Lower leg skin (tissue), 4 donors: ENCODE data around the gene DGCR8. TPM values are rescaled to one million over a fixed set of nuclear protein-coding genes. Genes with fewer than 3 reads are reported as not detected.

ENCODE experiments used
- DNase-seq, 2 donors: peaks; one replicate each; pipeline ENCODE4 v3.0.0-alpha.2; 2019; ENCODE audit warnings: low spot score in 2 of 2
- H3K4me3 ChIP-seq: fragments of 200-600 bp; sonication (generic); 2 replicates; pipeline ENCODE4 v1.5.1; 2017; ENCODE audit warnings: mild to moderate bottlenecking, low read depth; ENCODE audit not compliant: poor library complexity, severe bottlenecking
- POLR2A ChIP-seq, 2 donors: fragments of 450-650 bp; IDR thresholded peaks; one replicate each; pipeline ENCODE4 v1.6.1; 2016 to 2017; ENCODE audit warnings: antibody characterized with exemption in 2 of 2, mild to moderate bottlenecking in 1 of 2, moderate library complexity in 1 of 2
- WGBS, 2 donors: methylation state at CpG; one replicate each; pipeline ENCODE4 v1.1.5; 2018; 5-methylcytosine and 5-hydroxymethylcytosine counted together
- intact Hi-C: fragments of 100-400 bp; cut with DNase I; formaldehyde crosslinking; loops from one replicate; pipeline ENCODE4 v1.15.0; 2023; ENCODE audit warnings: low total_unique reads
- total RNA-seq, 4 donors: library from RNA; depleted of rRNA; stranded (reverse); fragments of >200 nt; gene quantifications; one replicate each; pipeline ENCODE4 v1.1.0, GENCODE V29; 2016
- TF ChIP-seq, protein P1 (sequence below), 3 donors: fragments of 450-650 bp; IDR thresholded peaks; one replicate each; pipeline ENCODE4 v1.5.1; 2016; ENCODE audit warnings: antibody characterized with exemption in 3 of 3, mild to moderate bottlenecking in 3 of 3, moderate library complexity in 2 of 3

Gene DGCR8
- total RNA-seq, 4 donors from 2014 or later: 14.8 to 28.2 (median 21.8) TPM

DNA sequence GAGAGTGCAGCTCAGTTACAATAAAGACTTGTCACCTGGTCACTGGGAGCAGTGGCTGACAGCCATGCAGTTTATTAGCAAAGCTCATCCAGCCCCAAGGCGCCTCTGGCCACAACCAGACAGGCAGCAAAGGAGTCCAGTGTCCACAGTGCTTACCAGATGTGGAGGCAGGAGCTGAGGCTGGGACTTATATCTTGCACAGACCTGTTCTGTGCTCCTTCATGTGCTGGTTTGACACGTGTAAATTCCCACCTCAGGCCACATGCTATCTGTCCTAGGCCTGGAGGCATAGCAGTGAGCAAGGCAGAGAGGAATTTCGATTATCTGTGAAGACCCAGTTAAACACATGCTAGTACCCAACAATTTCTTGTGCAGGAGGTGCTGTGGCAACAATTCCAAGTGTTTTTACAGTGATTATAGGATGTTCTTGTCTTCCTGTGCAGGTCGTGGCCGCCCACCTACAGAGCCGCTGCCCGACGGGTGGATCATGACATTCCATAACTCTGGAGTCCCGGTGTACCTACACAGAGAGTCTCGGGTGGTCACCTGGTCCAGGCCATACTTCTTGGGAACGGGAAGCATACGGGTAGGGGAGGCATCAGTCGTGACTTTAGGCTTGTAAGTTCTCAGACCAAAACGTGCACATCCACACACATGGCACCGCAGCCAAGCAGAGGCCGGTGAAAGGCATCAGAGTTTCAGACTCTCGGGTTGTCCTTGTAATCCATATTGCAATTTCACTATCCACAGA lies 9.4 kb downstream of the DGCR8 start:
- TF ChIP-seq, protein P1, sequence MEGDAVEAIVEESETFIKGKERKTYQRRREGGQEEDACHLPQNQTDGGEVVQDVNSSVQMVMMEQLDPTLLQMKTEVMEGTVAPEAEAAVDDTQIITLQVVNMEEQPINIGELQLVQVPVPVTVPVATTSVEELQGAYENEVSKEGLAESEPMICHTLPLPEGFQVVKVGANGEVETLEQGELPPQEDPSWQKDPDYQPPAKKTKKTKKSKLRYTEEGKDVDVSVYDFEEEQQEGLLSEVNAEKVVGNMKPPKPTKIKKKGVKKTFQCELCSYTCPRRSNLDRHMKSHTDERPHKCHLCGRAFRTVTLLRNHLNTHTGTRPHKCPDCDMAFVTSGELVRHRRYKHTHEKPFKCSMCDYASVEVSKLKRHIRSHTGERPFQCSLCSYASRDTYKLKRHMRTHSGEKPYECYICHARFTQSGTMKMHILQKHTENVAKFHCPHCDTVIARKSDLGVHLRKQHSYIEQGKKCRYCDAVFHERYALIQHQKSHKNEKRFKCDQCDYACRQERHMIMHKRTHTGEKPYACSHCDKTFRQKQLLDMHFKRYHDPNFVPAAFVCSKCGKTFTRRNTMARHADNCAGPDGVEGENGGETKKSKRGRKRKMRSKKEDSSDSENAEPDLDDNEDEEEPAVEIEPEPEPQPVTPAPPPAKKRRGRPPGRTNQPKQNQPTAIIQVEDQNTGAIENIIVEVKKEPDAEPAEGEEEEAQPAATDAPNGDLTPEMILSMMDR (IDR thresholded peaks at IDR 0.05): no peak
- TF ChIP-seq POLR2A (IDR thresholded peaks at IDR 0.05): no peak
- intact Hi-C loops: no loop called here
- no peak for DNase-seq
- no peak overlapping the region for H3K4me3 ChIP-seq
- 88 to 93% methylated on average over 17 of the region's 17 CpGs for WGBS, 2 donors

- no peak for TF ChIP-seq POLR2A (IDR thresholded peaks at IDR 0.05)
- TF ChIP-seq, protein P1 (IDR thresholded peaks at IDR 0.05): no peak
- 94 to 95% methylated on average over 11 of the region's 11 CpGs for WGBS, 2 donors
- intact Hi-C loops: loop anchor here (10.0 kb wide), 1 partner anchor 55 kb away; no protein-coding TSS in a partner anchor
- DNase-seq: no peak
- H3K4me3 ChIP-seq: no peak overlapping the region
These were observed 10.1 kb downstream of the DGCR8 start for GRCh38 chr22:20089977-20090729.

DNA sequence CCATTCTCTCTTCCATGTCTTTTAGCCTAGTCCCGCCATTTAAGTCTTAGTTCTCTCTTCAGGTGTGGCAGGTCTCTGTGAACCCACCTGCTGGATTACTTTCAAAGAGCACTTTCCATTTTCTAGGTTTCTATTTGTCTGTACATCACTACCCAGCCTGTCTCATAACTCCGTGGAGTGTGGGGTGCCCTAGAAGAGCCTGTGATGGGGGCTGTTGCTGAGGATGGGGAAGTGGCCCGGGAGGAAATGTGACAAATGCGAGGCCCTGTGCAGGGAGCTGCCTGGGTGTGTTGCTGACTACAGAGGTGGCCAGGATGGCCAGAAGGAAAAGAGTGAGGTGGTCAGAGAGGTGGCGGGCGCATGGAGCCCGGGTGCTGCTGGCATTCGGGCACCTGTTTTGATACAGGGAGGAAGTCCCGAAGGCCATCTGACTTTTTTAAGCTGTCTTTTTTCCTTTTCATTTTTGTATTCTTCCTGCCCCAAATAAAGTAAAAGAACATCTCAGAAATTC lies 10.7 kb downstream of the DGCR8 start:
- H3K4me3 ChIP-seq: no peak overlapping the region
- no peak for TF ChIP-seq POLR2A (IDR thresholded peaks at IDR 0.05)
- TF ChIP-seq, protein P1 (IDR thresholded peaks at IDR 0.05): no peak
- no peak for DNase-seq
- whole genome bisulfite sequencing, 2 donors: 85 to 90% methylated on average over 9 of the region's 9 CpGs
- intact Hi-C loops: loop anchor here (10.0 kb wide), 1 partner anchor 56 kb away; no protein-coding TSS in a partner anchor

- intact Hi-C loops: loop anchor here (10.0 kb wide), 1 partner anchor 57 kb away; no protein-coding TSS in a partner anchor
- no peak overlapping the region for H3K4me3 ChIP-seq
- WGBS, 2 donors: 95% methylated on average over 16 of the region's 16 CpGs
- no peak for TF ChIP-seq POLR2A (IDR thresholded peaks at IDR 0.05)
- TF ChIP-seq, protein P1 (IDR thresholded peaks at IDR 0.05): no peak
- DNase-seq: no peak
These were observed 11.8 kb downstream of the DGCR8 start for GRCh38 chr22:20091690-20092476.

DNA sequence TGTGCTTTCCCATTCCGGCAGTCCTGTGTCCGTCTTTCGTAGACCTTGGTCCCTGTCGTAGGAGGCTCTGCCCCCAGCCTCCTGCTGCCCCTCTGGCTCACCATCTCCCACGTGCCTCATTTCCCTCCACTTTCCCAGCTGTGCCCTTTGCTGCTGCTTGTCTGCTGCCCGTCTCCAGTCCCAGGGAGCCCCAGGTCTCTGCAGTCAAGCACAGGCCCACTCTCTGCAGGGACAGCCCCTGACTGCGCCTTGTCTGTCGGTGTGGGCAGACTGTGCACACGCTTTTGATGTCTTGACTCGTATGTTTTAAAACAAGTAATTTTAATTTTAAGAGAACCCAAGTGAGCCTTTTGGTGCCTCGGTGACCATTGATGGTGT lies 12.4 kb downstream of the DGCR8 start:
- intact Hi-C loops: loop anchor here (10.0 kb wide), 1 partner anchor 58 kb away; no protein-coding TSS in a partner anchor
- 91 to 94% methylated on average over 11 of the region's 11 CpGs for WGBS, 2 donors
- no peak for TF ChIP-seq POLR2A (IDR thresholded peaks at IDR 0.05)
- TF ChIP-seq, protein P1 (IDR thresholded peaks at IDR 0.05): no peak
- no peak overlapping the region for H3K4me3 ChIP-seq
- DNase-seq: no peak
